ENCODE data around the gene TCAIM. TPM values are rescaled to one million over a fixed set of nuclear protein-coding genes. Genes with fewer than 3 reads are reported as not detected.

The TCAIM gene
- total and polyA plus RNA-seq, 2 donors (not counting 3 experiments of a cell fraction or from before 2014, with no cell fraction given) = 9.2 to 18.2 TPM

DNA sequence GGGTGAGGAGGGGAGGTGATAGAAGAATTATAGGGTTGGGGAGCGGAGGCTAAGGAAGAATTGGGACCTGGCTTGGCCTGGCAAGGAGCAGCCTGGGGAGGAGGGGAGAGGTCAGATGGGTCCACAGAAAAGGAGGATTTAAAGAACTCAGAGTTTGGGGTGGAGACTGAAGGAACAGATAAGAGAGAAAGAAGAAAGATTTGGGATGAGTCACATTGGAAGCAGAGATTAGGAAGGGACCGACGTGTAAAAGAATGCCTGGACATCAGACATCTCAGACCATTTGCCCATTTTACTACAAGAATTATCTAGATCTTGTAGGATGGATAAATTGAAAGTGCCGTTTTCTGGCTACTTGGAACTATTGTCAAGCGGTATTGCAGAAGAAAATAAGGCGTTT, 10.4 kb downstream of the TCAIM start:
- intact Hi-C loops (cut with micrococcal nuclease) (no loop called here), dilution Hi-C loops (cut with MboI; ENCODE audit: extremely low pct_ligation_motif_present, low sequenced_read_pairs) (no loop called here)
- Histone ChIP-seq H3K4me2 (ENCODE audit: insufficient read depth, low read length) (no peak overlapping the region), H3K36me3 (ENCODE audit: control insufficient read depth in 2 of 2, extremely low read depth in 1 of 2, insufficient read depth in 2 of 2, low read length in 2 of 2) (no peaks in the 10 kb centered on the region), H3K4me1 (ENCODE audit: control insufficient read depth, extremely low read depth, insufficient read depth, low read length) (no peaks in the 10 kb centered on the region), H3K27ac (ENCODE audit: insufficient read depth, low read depth, low read length) (no peak overlapping the region), H3K9me1 (replicated peaks; ENCODE audit: control insufficient read depth, extremely low read depth, insufficient read depth, low read length) (no peaks in the 10 kb centered on the region), H3K79me2 (ENCODE audit: control insufficient read depth, insufficient read depth, low read length) (no peaks in the 10 kb centered on the region), H3K9ac (replicated peaks; ENCODE audit: extremely low read depth, insufficient read depth, low read length) (no peak overlapping the region), H4K20me1 (replicated peaks; ENCODE audit: control insufficient read depth, extremely low read depth, insufficient read depth, low read length) (no peaks in the 10 kb centered on the region), H2AFZ (ENCODE audit: low read depth, low read length) (no peak overlapping the region), H3K27me3 (ENCODE audit: control insufficient read depth in 2 of 2, insufficient read depth in 2 of 2, low read length in 2 of 2) (no peaks in the 10 kb centered on the region), H3K4me3 (replicated peaks in 1 of 3; ENCODE audit: insufficient read depth in 1 of 3, low read depth in 1 of 3, low read length in 3 of 3) (no peak overlapping the region), H3K9me3 (replicated peaks; ENCODE audit: control insufficient read depth, insufficient read depth, low read length) (no peaks in the 10 kb centered on the region)
- FAIRE-seq (no peak), DNase-seq (ENCODE audit: low read depth, low spot score) (no peak)
- CTCF ChIA-PET = no interaction called here
- TF ChIP-seq, protein P1, sequence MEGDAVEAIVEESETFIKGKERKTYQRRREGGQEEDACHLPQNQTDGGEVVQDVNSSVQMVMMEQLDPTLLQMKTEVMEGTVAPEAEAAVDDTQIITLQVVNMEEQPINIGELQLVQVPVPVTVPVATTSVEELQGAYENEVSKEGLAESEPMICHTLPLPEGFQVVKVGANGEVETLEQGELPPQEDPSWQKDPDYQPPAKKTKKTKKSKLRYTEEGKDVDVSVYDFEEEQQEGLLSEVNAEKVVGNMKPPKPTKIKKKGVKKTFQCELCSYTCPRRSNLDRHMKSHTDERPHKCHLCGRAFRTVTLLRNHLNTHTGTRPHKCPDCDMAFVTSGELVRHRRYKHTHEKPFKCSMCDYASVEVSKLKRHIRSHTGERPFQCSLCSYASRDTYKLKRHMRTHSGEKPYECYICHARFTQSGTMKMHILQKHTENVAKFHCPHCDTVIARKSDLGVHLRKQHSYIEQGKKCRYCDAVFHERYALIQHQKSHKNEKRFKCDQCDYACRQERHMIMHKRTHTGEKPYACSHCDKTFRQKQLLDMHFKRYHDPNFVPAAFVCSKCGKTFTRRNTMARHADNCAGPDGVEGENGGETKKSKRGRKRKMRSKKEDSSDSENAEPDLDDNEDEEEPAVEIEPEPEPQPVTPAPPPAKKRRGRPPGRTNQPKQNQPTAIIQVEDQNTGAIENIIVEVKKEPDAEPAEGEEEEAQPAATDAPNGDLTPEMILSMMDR (IDR thresholded peaks at IDR 0.05; ENCODE audit: extremely low read depth in 1 of 2, insufficient read depth in 1 of 2, low read depth in 1 of 2, low read length in 2 of 2) = no peak
- TF ChIP-seq POLR2A (IDR thresholded peaks at IDR 0.05; ENCODE audit: low read depth, low read length) (no peak), JUN (IDR thresholded peaks at IDR 0.05; ENCODE audit: borderline replicate concordance, insufficient read depth, insufficient read length, low read depth) (no peak), FOS (IDR thresholded peaks at IDR 0.05; ENCODE audit: borderline replicate concordance, insufficient read depth, low read length) (no peak), POLR2AphosphoS5 (IDR thresholded peaks at IDR 0.05; ENCODE audit: insufficient read depth, low read depth, low read length) (no peak), GATA2 (IDR thresholded peaks at IDR 0.05; ENCODE audit: insufficient read depth, insufficient read length, low read depth, low read length) (no peak), EZH2 (IDR thresholded peaks at IDR 0.05; ENCODE audit: borderline replicate concordance, low read depth, low read length, severe bottlenecking) (no peak), MYC (IDR thresholded peaks at IDR 0.05; ENCODE audit: low read depth, low read length) (no peak)
- TF ChIP-seq, protein P2, sequence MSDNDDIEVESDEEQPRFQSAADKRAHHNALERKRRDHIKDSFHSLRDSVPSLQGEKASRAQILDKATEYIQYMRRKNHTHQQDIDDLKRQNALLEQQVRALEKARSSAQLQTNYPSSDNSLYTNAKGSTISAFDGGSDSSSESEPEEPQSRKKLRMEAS (IDR thresholded peaks at IDR 0.05; ENCODE audit: insufficient read depth, insufficient read length) = no peak
- POLR2A ChIA-PET = no interaction called here
- no TSS peak for BruUV-seq (replicated peaks)
